Ishikawa (cell line): ENCODE results near the gene TRAPPC5.

Source experiments
- CEBPB ChIP-seq: IDR thresholded peaks from 2 replicates; pipeline ENCODE4 v1.6.1; 2012
- CREB1 ChIP-seq: IDR thresholded peaks from 2 replicates; pipeline ENCODE4 v1.6.1; 2012; ENCODE audit warnings: low read depth
- EGR1 ChIP-seq: IDR thresholded peaks from 2 replicates; pipeline ENCODE4 v1.6.1; 2012
- EP300 ChIP-seq: IDR thresholded peaks from 2 replicates; pipeline ENCODE4 v1.6.1; 2012; ENCODE audit warnings: borderline replicate concordance
- TEAD4 ChIP-seq: IDR thresholded peaks from 2 replicates; pipeline ENCODE4 v1.6.1; 2012
- YY1 ChIP-seq: IDR thresholded peaks from 2 replicates; pipeline ENCODE4 v1.6.1; 2012; ENCODE audit warnings: low read depth
- TF ChIP-seq, protein P1 (sequence below): IDR thresholded peaks from 2 replicates; pipeline ENCODE4 v1.6.1; 2012
- TF ChIP-seq, protein P2 (sequence below): IDR thresholded peaks from 2 replicates; pipeline ENCODE4 v1.6.1; 2012; ENCODE audit warnings: low read depth, mild to moderate bottlenecking

DNA sequence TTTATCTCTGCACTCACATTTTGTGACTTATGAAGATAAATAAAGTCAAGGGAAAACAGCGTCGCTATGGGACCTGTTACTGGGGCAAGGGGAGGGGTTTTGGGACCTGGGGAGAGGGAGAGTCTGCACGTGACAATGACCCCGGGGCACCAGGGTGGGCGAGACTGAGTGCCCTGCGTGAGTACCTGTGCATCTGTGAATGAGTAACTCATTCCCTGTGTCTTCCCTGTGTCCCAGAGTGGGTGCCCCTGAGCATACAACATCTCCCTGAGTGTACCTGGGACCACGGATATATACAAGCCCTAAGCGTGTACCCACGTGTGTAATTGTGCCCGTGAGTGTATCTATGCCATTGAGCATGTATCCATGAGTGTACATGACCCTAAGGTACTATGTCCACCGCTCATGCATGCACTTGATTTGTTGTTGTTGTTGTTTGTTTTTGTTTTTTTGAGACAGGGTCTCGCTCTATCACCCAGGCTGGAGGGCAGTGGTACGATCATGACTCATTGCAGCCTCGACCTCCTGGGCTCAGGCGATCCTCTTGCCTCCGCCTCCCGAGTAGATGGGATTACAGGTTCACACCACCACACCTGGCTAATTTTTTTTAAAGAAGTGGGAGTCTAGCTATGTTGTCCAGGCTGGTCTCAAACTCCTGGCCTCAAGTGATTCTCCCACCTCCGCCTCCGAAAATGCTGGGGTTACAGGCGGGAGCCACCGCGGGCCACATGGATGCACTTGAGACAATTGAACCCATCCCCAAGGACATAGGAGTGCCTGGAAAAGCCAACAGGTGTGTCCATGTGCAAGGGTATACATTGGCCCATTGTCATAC lies 645 bp upstream of the TRAPPC5 start:
- TF ChIP-seq, protein P1, sequence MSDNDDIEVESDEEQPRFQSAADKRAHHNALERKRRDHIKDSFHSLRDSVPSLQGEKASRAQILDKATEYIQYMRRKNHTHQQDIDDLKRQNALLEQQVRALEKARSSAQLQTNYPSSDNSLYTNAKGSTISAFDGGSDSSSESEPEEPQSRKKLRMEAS, result no peak
- no peak for TF ChIP-seq CEBPB
- TF ChIP-seq TEAD4, result no peak
- TF ChIP-seq, protein P2, sequence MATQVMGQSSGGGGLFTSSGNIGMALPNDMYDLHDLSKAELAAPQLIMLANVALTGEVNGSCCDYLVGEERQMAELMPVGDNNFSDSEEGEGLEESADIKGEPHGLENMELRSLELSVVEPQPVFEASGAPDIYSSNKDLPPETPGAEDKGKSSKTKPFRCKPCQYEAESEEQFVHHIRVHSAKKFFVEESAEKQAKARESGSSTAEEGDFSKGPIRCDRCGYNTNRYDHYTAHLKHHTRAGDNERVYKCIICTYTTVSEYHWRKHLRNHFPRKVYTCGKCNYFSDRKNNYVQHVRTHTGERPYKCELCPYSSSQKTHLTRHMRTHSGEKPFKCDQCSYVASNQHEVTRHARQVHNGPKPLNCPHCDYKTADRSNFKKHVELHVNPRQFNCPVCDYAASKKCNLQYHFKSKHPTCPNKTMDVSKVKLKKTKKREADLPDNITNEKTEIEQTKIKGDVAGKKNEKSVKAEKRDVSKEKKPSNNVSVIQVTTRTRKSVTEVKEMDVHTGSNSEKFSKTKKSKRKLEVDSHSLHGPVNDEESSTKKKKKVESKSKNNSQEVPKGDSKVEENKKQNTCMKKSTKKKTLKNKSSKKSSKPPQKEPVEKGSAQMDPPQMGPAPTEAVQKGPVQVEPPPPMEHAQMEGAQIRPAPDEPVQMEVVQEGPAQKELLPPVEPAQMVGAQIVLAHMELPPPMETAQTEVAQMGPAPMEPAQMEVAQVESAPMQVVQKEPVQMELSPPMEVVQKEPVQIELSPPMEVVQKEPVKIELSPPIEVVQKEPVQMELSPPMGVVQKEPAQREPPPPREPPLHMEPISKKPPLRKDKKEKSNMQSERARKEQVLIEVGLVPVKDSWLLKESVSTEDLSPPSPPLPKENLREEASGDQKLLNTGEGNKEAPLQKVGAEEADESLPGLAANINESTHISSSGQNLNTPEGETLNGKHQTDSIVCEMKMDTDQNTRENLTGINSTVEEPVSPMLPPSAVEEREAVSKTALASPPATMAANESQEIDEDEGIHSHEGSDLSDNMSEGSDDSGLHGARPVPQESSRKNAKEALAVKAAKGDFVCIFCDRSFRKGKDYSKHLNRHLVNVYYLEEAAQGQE, result no peak
- TF ChIP-seq CREB1, result no peak
- TF ChIP-seq EP300, result no peak
- no peak for TF ChIP-seq EGR1
- TF ChIP-seq YY1, result no peak
